ENCODE data around the gene CTAG2. TPM values are rescaled to one million over a fixed set of nuclear protein-coding genes. Genes with fewer than 3 reads are reported as not detected.

Gene CTAG2
- not detected in 2 replicates for polyA plus RNA-seq

GRCh38 chrX:154653413-154653812 is at the start of gene CTAG2:
Gene CTAG2 (minus strand): TSS chrX:154653579. CDS start chrX:154653515, 64 bp downstream.

GRCh38 chrX:154619182-154619581 is 34.2 kb downstream of the CTAG2 start, which contains the start of gene CTAG1B:
Gene CTAG1B (minus strand): TSS chrX:154619282. CDS start chrX:154619218, 64 bp downstream.

Other genes starting within 250 kb of the CTAG2 start
- not detected in 2 replicates for gene DNASE1L1, start 244.3 kb downstream of the CTAG2 start, polyA plus RNA-seq
- gene TAFAZZIN, start 242.0 kb downstream of the CTAG2 start, polyA plus RNA-seq = 1.9 and 14.5 TPM in 2 replicates
- gene ATP6AP1, start 224.9 kb downstream of the CTAG2 start, polyA plus RNA-seq = 42.0 and 42.2 TPM in 2 replicates
- gene GDI1, start 216.4 kb downstream of the CTAG2 start, polyA plus RNA-seq = 72.2 and 103 TPM in 2 replicates
- gene FAM50A, start 209.4 kb downstream of the CTAG2 start, polyA plus RNA-seq = 5.7 and 8.8 TPM in 2 replicates
- gene PLXNA3, start 195.3 kb downstream of the CTAG2 start, polyA plus RNA-seq = not detected in 2 replicates
- 16.5 and 16.8 TPM in 2 replicates for gene LAGE3, start 174.3 kb downstream of the CTAG2 start, polyA plus RNA-seq
- 6.2 and 8.0 TPM in 2 replicates for gene UBL4A, start 167.0 kb downstream of the CTAG2 start, polyA plus RNA-seq
- 1.1 and 1.7 TPM in 2 replicates for gene SLC10A3, start 162.9 kb downstream of the CTAG2 start, polyA plus RNA-seq
- 2.3 and 7.8 TPM in 2 replicates for gene FAM3A, start 137.3 kb downstream of the CTAG2 start, polyA plus RNA-seq
- gene G6PD, start 106.7 kb downstream of the CTAG2 start, polyA plus RNA-seq = 0.31 and 3.0 TPM in 2 replicates
- 2.3 and 5.1 TPM in 2 replicates for gene IKBKG, start 106.0 kb downstream of the CTAG2 start, polyA plus RNA-seq
- gene CTAG1A, start 68.4 kb downstream of the CTAG2 start, polyA plus RNA-seq = not detected in 2 replicates
- gene CTAG1B, start 34.3 kb downstream of the CTAG2 start, polyA plus RNA-seq = not detected in 2 replicates
- 0.60 and 2.0 TPM in 2 replicates for gene GAB3, start 97.5 kb upstream of the CTAG2 start, polyA plus RNA-seq
- gene DKC1, start 109.3 kb upstream of the CTAG2 start, polyA plus RNA-seq = 13.2 and 14.1 TPM in 2 replicates
- gene MPP1, start 151.9 kb upstream of the CTAG2 start, polyA plus RNA-seq = 37.5 and 52.6 TPM in 2 replicates
- gene SMIM9, start 181.1 kb upstream of the CTAG2 start, polyA plus RNA-seq = not detected in 2 replicates
- 8.1 TPM in 1 of 2 replicates, not detected in the other for gene F8A1, start 232.8 kb upstream of the CTAG2 start, polyA plus RNA-seq